ENCODE measurements around the gene FPGS.

DNA sequence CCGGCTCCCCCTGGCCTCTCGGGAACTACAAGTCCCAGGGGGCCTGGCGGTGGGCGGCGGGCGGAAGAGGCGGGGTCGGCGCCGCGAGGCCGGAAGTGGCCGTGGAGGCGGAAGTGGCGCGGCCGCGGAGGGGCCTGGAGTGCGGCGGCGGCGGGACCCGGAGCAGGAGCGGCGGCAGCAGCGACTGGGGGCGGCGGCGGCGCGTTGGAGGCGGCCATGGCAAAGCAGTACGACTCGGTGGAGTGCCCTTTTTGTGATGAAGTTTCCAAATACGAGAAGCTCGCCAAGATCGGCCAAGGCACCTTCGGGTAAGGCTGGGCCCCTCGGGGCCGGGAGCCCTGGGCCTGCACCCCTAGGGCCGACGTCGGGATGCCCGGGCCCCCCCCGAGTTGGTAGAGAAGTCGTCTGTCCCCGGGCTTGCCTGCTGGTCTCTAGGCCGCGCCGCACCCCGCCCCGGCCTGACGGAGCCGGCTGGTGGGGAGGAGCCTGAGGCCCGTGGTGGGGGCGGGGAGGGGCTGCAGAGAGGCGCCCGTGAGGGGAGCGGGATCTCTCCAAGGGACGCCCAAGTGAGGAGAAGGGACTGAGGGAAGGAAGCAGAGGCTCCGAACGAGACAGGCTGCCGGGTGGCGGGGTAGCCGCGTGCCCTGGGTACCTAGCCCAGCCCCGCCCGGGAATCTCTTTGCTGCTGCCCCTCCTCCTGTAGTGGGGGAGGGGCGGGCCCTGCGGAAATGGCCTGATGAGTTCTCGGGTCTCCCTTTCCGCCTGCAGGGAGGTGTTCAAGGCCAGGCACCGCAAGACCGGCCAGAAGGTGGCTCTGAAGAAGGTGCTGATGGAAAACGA is 16.5 kb upstream of the FPGS start, which contains the start of gene CDK9:
- TF ChIP-seq, protein P1, sequence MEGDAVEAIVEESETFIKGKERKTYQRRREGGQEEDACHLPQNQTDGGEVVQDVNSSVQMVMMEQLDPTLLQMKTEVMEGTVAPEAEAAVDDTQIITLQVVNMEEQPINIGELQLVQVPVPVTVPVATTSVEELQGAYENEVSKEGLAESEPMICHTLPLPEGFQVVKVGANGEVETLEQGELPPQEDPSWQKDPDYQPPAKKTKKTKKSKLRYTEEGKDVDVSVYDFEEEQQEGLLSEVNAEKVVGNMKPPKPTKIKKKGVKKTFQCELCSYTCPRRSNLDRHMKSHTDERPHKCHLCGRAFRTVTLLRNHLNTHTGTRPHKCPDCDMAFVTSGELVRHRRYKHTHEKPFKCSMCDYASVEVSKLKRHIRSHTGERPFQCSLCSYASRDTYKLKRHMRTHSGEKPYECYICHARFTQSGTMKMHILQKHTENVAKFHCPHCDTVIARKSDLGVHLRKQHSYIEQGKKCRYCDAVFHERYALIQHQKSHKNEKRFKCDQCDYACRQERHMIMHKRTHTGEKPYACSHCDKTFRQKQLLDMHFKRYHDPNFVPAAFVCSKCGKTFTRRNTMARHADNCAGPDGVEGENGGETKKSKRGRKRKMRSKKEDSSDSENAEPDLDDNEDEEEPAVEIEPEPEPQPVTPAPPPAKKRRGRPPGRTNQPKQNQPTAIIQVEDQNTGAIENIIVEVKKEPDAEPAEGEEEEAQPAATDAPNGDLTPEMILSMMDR (IDR thresholded peaks at IDR 0.05; ENCODE audit: low read length): no peak
- TF ChIP-seq EZH2 (IDR thresholded peaks at IDR 0.05; ENCODE audit: borderline replicate concordance, low read length): no peak
